PC-9 (cell line): Measurements from ENCODE around the gene MTG2. TPM values are rescaled to one million over a fixed set of nuclear protein-coding genes. Genes with fewer than 3 reads are reported as not detected.

Source experiments
- BruUV-seq: library from RNA; stranded (reverse); fragments of 400-500 nt; replicated peaks from 2 replicates; lab custom pipeline; 2021; lab: Mats Ljungman, UMichigan
- CTCF ChIA-PET: fragments of 300-600 bp; sonication (Branson Sonifier 250); formaldehyde crosslinking; loops from one replicate; lab custom pipeline; 2022; ENCODE audit warnings: antibody characterized with exemption; lab: Charles Lee
- POLR2A ChIA-PET: fragments of 300-600 bp; sonication (Branson Sonifier 250); formaldehyde crosslinking; loops from one replicate; lab custom pipeline; 2022; ENCODE audit warnings: antibody characterized with exemption; ENCODE audit not compliant: unreplicated experiment; lab: Charles Lee
- DNase-seq, 2 experiments: peaks; one replicate each; pipeline versions ENCODE4 v3.0.0 to v3.0.0-alpha.2; 2015 to 2022; ENCODE audit warnings: mixed read lengths in 1 of 2
- H2AFZ ChIP-seq: fragments of 200-600 bp; sonication (generic); 2 replicates; pipeline ENCODE4 v1.8.1; 2017; ENCODE audit warnings: antibody characterized with exemption
- H3F3A ChIP-seq: fragments of 200-600 bp; sonication (generic); 2 replicates; pipeline ENCODE4 v1.8.1; 2017; ENCODE audit warnings: antibody characterized with exemption, mild to moderate bottlenecking, low read depth; ENCODE audit not compliant: insufficient read depth
- H3K27ac ChIP-seq: fragments of 200-600 bp; sonication (generic); 2 replicates; pipeline ENCODE4 v1.6.1; 2016; ENCODE audit warnings: mixed run types
- H3K27me3 ChIP-seq: fragments of 200-600 bp; sonication (generic); 2 replicates; pipeline ENCODE4 v1.6.1; 2016; ENCODE audit warnings: low read depth, mixed run types; ENCODE audit not compliant: insufficient read depth
- H3K36me3 ChIP-seq: fragments of 200-600 bp; sonication (generic); 2 replicates; pipeline ENCODE4 v1.6.1; 2016; ENCODE audit warnings: low read depth, mixed run types
- H3K4me1 ChIP-seq: fragments of 200-600 bp; sonication (generic); replicated peaks from 2 replicates; pipeline ENCODE4 v1.6.1; 2016; ENCODE audit warnings: mixed run types; ENCODE audit not compliant: insufficient read depth
- H3K4me2 ChIP-seq: fragments of 200-600 bp; sonication (generic); 2 replicates; pipeline ENCODE4 v1.6.1; 2017; ENCODE audit warnings: mixed run types
- H3K4me3 ChIP-seq: fragments of 200-600 bp; sonication (generic); 2 replicates; pipeline ENCODE4 v1.6.1; 2016; ENCODE audit warnings: mixed run types
- H3K79me2 ChIP-seq: fragments of 200-600 bp; sonication (generic); 2 replicates; pipeline ENCODE4 v1.6.1; 2017; ENCODE audit warnings: low read depth, mixed run types
- H3K9me2 ChIP-seq: fragments of 200-600 bp; sonication (generic); 2 replicates; pipeline ENCODE4 v1.8.1; 2017; ENCODE audit warnings: mild to moderate bottlenecking; ENCODE audit not compliant: insufficient read depth
- H3K9me3 ChIP-seq: fragments of 200-600 bp; sonication (generic); 2 replicates; pipeline ENCODE4 v1.8.1; 2016; ENCODE audit warnings: low read depth; ENCODE audit not compliant: insufficient read depth
- H4K20me1 ChIP-seq: fragments of 200-600 bp; sonication (generic); 2 replicates; pipeline ENCODE4 v1.8.1; 2017; ENCODE audit not compliant: insufficient read depth
- EZH2 ChIP-seq: fragments of 200-600 bp; sonication (generic); IDR thresholded peaks from 2 replicates; pipeline ENCODE4 v1.8.0; 2017; ENCODE audit warnings: antibody characterized with exemption, low read depth
- intact Hi-C: fragments of 100-400 bp; cut with micrococcal nuclease; formaldehyde crosslinking; loops from one replicate; pipeline ENCODE4 v1.10.0; 2022; ENCODE audit not compliant: unreplicated experiment
- total RNA-seq: library from RNA; stranded (reverse); gene quantifications from 2 replicates; pipeline ENCODE4 v1.2.3, GENCODE V29; 2021
- TF ChIP-seq, protein P1 (sequence below): fragments of 200-600 bp; sonication (generic); conservative IDR thresholded peaks from 2 replicates; pipeline ENCODE4 v1.6.1; 2017; ENCODE audit warnings: mixed run types, antibody characterized with exemption, mild to moderate bottlenecking, moderate library complexity

MTG2 gene
- total RNA-seq, 1 experiment from 2014 or later, result 58.1 TPM

DNA sequence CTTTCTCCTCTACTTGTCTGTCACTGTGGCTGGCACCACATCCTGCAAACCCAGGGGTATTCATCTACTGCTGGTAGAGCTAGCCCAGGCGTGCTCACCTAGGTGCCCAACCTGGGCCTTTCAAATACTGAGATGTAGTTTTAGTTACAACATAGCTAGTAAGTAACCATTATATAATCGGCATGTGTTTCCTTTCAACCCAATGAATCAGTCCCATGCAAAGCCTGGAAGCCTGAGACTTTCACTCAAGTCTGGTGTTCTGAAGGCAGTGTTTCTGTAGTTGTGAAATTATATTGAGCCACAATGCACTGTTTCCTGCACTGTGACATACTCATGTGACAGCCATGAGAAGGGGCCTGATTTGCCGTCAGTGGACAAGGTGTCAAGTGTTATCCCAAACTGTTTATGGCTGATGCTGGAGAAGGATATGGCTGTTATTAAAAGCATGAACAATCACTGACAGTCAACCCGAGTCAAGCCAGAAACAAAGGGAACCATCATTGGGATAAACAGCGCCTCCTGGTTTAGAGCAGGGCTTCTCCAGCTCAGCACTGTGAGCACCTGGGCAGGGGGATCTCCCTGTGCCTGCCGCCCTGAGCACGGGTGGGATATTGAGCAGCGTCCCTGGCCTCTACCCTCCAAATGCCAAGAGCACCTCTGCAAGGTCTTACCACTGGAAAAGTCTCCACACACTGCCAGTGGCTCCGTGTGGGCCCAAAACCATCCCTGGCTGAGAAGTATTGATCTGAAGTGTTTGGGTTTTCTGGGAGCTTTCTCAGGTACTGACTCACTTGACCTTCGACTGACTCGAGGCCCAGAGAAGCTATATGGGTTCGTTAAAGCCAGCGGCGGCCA is 41.2 kb upstream of the MTG2 start:
- Histone ChIP-seq H3K36me3 (peaks cover 39% of the 10 kb centered on the region), H4K20me1 (peaks cover 79% of the 10 kb centered on the region)
- POLR2A ChIA-PET, result interaction anchor here (0.6 kb wide), 1 partner anchor 58 kb away, joined by 3 read pairs; no protein-coding TSS in a partner anchor

DNA sequence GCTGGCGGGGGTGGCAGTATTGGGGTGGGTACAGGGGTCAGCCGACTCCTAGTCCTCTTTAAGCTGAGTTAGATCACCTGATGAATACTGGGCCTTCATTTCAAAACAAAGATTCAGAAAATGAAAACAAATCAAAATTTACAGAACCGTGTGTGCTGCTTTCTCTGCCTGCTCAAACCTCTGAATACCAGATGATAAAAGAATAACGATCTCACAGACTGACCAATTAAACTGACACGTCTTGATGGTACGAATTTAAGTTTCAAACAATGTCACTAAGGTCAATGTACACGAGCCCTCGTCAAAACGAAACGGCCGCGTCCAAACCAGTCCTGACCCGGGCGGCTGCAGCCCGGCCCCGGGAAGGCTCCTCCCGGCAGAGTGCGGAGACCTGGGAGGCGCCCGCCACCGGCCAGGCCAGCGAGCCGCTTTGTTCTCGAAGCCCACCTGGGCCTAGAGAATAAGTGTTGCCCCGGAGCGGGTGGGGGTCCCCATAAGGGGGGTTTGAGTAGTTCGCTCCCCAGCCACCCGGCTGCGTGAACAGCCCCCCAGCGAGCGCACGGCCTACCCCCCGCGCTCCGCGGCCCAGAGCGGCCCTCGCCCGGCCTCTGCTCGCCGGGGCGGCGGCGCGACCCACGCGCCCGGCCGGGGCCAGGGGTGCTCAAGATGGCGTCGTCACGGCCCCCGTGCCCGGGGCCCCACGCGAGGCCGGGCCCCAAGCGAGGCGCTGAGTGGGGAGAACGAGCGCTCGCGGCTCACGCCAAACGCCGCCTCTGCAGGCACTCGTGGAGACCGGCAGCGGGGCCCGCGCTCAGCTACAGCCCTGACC is 40.4 kb upstream of the MTG2 start:
- no peak for DNase-seq
- peaks cover 30% of the 10 kb centered on the region for H3F3A ChIP-seq
- peaks cover 81% of the 10 kb centered on the region for H4K20me1 ChIP-seq
- no peak overlapping the region; the same call in 1 of the 2 replicates for H2AFZ ChIP-seq
- ChIA-PET CTCF (interaction anchor here (0.8 to 0.9 kb wide), 2 partner anchors 12 to 131 kb away, joined by 3 read pairs; no protein-coding TSS in a partner anchor), POLR2A (interaction anchor here (0.6 to 1.2 kb wide), 3 partner anchors 14 to 396 kb away, joined by 3 to 7 read pairs (median 4); no protein-coding TSS in a partner anchor)
- intact Hi-C loops, result loop anchor here (1.0 to 5.0 kb wide), 4 partner anchors 20 to 215 kb away; partner anchors contain the start of genes LSM14B and OSBPL2
- BruUV-seq, result no TSS peak
- H3K36me3 ChIP-seq, result peaks cover 33% of the 10 kb centered on the region
- peaks cover 26% of the 10 kb centered on the region for H3K4me1 ChIP-seq
- H3K27me3 ChIP-seq, result no peaks in the 10 kb centered on the region
- no peak for TF ChIP-seq EZH2
- TF ChIP-seq, protein P1, sequence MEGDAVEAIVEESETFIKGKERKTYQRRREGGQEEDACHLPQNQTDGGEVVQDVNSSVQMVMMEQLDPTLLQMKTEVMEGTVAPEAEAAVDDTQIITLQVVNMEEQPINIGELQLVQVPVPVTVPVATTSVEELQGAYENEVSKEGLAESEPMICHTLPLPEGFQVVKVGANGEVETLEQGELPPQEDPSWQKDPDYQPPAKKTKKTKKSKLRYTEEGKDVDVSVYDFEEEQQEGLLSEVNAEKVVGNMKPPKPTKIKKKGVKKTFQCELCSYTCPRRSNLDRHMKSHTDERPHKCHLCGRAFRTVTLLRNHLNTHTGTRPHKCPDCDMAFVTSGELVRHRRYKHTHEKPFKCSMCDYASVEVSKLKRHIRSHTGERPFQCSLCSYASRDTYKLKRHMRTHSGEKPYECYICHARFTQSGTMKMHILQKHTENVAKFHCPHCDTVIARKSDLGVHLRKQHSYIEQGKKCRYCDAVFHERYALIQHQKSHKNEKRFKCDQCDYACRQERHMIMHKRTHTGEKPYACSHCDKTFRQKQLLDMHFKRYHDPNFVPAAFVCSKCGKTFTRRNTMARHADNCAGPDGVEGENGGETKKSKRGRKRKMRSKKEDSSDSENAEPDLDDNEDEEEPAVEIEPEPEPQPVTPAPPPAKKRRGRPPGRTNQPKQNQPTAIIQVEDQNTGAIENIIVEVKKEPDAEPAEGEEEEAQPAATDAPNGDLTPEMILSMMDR, result no peak
- no peaks in the 10 kb centered on the region for H3K9me2 ChIP-seq
- peak overlapping the region; percentile 99 for H3K4me2 ChIP-seq
- peaks cover 74% of the 10 kb centered on the region for H3K79me2 ChIP-seq
- peak overlapping the region; percentile 98 for H3K4me3 ChIP-seq
- peak overlapping the region; percentile 42 for H3K27ac ChIP-seq
- H3K9me3 ChIP-seq, result no peaks in the 10 kb centered on the region

More for the DNA sequence above, 41.2 kb upstream of the MTG2 start:
- peak overlapping the region; percentile 26 for H3K27ac ChIP-seq
- peaks cover 65% of the 10 kb centered on the region for H3K79me2 ChIP-seq
- H3K27me3 ChIP-seq, result no peaks in the 10 kb centered on the region
- peak in 1 of 2 experiments; percentile 63 for DNase-seq
- H3K9me3 ChIP-seq, result no peaks in the 10 kb centered on the region
- H3F3A ChIP-seq, result peaks cover 38% of the 10 kb centered on the region
- intact Hi-C loops, result loop anchor here (5.0 kb wide), 1 partner anchor 216 kb away; no protein-coding TSS in a partner anchor
- H2AFZ ChIP-seq, result no peak overlapping the region
- BruUV-seq, result TSS peak; percentile 48
- H3K4me3 ChIP-seq, result peak overlapping the region; percentile 98
- TF ChIP-seq, protein P1, result peak; percentile 51; the same call in 1 of the 2 replicates
- TF ChIP-seq EZH2, result no peak
- peaks cover 26% of the 10 kb centered on the region for H3K4me1 ChIP-seq
- CTCF ChIA-PET, result interaction anchor here (0.8 to 0.9 kb wide), 2 partner anchors 13 to 131 kb away, joined by 3 read pairs; no protein-coding TSS in a partner anchor
- peak overlapping the region; percentile 99 for H3K4me2 ChIP-seq
- no peaks in the 10 kb centered on the region for H3K9me2 ChIP-seq
